GM23248 (cell line): Measurements from ENCODE around the gene ALDH1L1.

ENCODE experiments used
- EZH2 ChIP-seq: fragments of 200-600 bp; sonication (generic); IDR thresholded peaks from 2 replicates; pipeline ENCODE4 v1.6.1; 2018; ENCODE audit warnings: antibody characterized with exemption, mild to moderate bottlenecking; ENCODE audit not compliant: insufficient read depth, poor library complexity, severe bottlenecking
- EZH2phosphoT487 ChIP-seq: fragments of 200-600 bp; sonication (generic); IDR thresholded peaks from 2 replicates; pipeline ENCODE4 v1.6.1; 2018; ENCODE audit warnings: antibody characterized with exemption, moderate library complexity, mild to moderate bottlenecking, low read depth; ENCODE audit not compliant: insufficient read depth

DNA sequence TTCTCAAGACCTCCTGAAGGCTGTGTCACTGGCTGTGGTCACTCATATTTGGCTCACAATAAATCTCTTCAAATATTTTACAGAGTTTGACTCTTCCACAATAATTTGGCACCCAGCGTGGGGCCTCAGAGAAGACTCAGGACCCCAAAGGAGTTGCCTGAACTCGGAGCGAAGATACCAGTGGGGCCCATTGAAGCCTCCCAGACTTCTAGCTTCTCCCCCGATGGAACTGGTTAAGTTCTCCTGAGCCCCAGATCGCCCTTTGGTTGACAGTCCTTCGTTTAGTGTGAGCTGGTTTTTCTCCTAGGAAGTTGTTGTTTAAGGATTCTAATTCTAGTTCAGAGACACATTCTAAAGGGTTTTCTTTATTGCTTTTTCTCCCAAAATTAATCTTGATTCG is 95.1 kb downstream of the ALDH1L1 start:
- TF ChIP-seq EZH2, result no peak
- no peak for TF ChIP-seq EZH2phosphoT487
